NB4 (cell line): Measurements from ENCODE around the gene POLR3B.

Source experiments
- MYC ChIP-seq: IDR thresholded peaks from 2 replicates; pipeline ENCODE4 v1.6.1; 2011; ENCODE audit warnings: low read depth, low read length
- POLR2A ChIP-seq: IDR thresholded peaks from 2 replicates; pipeline ENCODE4 v1.6.1; 2011; ENCODE audit warnings: mild to moderate bottlenecking; ENCODE audit not compliant: insufficient read length; ENCODE audit errors: extremely low read depth
- TF ChIP-seq, protein P1 (sequence below): IDR thresholded peaks from one replicate; pipeline ENCODE4 v1.5.1; 2012; ENCODE audit warnings: low read depth, low read length
- TF ChIP-seq, protein P2 (sequence below): IDR thresholded peaks from 2 replicates; pipeline ENCODE4 v1.6.1; 2011; ENCODE audit warnings: low read depth, low read length

DNA sequence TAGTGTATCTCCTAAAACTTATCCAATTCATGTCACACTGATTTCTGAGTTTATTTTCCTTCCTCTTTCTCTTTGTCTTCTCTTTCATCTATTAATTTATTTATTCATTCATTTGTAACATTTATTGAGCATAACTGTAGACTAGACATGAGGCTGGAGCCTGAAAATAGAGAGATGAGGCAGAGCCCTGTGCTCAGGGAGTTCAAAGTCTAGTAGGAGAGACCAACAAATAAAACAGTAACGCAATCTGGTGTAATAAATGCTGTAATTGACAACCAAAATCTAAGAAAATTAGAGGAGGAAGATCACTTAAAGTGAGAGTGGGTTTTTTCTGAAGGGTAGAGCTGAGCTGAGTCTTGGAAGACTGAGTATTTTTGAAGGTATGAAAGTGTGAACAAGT, 87.5 kb downstream of the POLR3B start:
- TF ChIP-seq, protein P1, sequence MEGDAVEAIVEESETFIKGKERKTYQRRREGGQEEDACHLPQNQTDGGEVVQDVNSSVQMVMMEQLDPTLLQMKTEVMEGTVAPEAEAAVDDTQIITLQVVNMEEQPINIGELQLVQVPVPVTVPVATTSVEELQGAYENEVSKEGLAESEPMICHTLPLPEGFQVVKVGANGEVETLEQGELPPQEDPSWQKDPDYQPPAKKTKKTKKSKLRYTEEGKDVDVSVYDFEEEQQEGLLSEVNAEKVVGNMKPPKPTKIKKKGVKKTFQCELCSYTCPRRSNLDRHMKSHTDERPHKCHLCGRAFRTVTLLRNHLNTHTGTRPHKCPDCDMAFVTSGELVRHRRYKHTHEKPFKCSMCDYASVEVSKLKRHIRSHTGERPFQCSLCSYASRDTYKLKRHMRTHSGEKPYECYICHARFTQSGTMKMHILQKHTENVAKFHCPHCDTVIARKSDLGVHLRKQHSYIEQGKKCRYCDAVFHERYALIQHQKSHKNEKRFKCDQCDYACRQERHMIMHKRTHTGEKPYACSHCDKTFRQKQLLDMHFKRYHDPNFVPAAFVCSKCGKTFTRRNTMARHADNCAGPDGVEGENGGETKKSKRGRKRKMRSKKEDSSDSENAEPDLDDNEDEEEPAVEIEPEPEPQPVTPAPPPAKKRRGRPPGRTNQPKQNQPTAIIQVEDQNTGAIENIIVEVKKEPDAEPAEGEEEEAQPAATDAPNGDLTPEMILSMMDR = no peak
- TF ChIP-seq POLR2A = no peak
- no peak for TF ChIP-seq MYC
- TF ChIP-seq, protein P2, sequence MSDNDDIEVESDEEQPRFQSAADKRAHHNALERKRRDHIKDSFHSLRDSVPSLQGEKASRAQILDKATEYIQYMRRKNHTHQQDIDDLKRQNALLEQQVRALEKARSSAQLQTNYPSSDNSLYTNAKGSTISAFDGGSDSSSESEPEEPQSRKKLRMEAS = no peak
